PFSK-1 (cell line): ENCODE results near the gene FREM3.

Source experiments
- POLR2AphosphoS5 ChIP-seq: IDR thresholded peaks from 2 replicates; pipeline ENCODE4 v1.6.1; 2012; ENCODE audit warnings: low read depth, mild to moderate bottlenecking, control low read depth, low read length, moderate library complexity
- REST ChIP-seq, 2 experiments: IDR thresholded peaks; 2 replicates each; pipeline versions ENCODE4 v1.6.1 to v1.8.0; 2011 to 2012; ENCODE audit warnings: low read depth in 2 of 2, low read length in 2 of 2, control low read depth in 1 of 2, inconsistent platforms in 1 of 2, mild to moderate bottlenecking in 1 of 2, moderate library complexity in 1 of 2; ENCODE audit not compliant: insufficient read depth in 1 of 2
- TAF1 ChIP-seq: IDR thresholded peaks from 2 replicates; pipeline ENCODE4 v1.6.1; 2012; ENCODE audit warnings: low read length, control low read depth, borderline replicate concordance; ENCODE audit not compliant: insufficient read depth

GRCh38 chr4:143531788-143532491 is 168.5 kb downstream of the FREM3 start:
- TF ChIP-seq REST (IDR thresholded peaks at IDR 0.05; ENCODE audit: insufficient read depth in 1 of 2, low read depth in 2 of 2, low read length in 2 of 2) = no peak
- no peak for TF ChIP-seq TAF1
- TF ChIP-seq POLR2AphosphoS5 = no peak
